ENCODE data around the gene MAP6.

DNA sequence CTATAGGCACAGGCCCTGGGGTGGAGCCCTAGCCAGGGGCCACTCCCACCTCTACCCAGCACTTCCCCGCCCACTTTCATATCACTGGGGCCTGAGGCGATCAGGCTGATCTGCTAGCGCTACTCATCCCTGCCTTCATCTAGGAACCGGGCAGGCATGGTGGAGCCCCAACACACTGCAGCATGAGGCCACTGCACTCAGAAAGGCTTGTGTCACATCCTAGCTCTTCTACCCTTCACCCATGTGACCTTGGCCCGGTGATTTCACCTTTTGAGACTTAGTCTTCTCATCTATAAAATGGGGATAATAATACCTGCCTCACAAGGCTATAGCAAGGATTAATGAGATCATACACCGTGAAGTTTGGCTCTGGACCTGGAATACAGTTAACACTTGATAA, 125.0 kb downstream of the MAP6 start:
- TF ChIP-seq GATA2 (IDR thresholded peaks at IDR 0.05; ENCODE audit: low read depth, low read length) (no peak), GATA3 (IDR thresholded peaks at IDR 0.05; ENCODE audit: low read depth, low read length) (no peak)
